ENCODE data around the gene TMEM100.
A peak's percentile ranks its signal among the peaks of the same experiment; 100 is the strongest.

The TMEM100 gene

GRCh38 chr17:55760643-55761355, 38.1 kb upstream of the TMEM100 start:
- Histone ChIP-seq H3K9me3 (ENCODE audit: severe bottlenecking) (no peaks in the 10 kb centered on the region), H3K36me3 (ENCODE audit: low read depth) (no peaks in the 10 kb centered on the region), H3K27ac (ENCODE audit: poor library complexity, severe bottlenecking) (no peak overlapping the region), H3K27me3 (ENCODE audit: insufficient read depth, poor library complexity, severe bottlenecking) (no peaks in the 10 kb centered on the region), H3K4me3 (ENCODE audit: severe bottlenecking) (no peak overlapping the region), H3K4me1 (ENCODE audit: insufficient read depth, poor library complexity, severe bottlenecking) (peaks cover 10% of the 10 kb centered on the region)
- ATAC-seq (ENCODE audit: low read depth) (no peak), DNase-seq (ENCODE audit: low spot score) (no peak)
- TF ChIP-seq CTCF (IDR thresholded peaks at IDR 0.05; ENCODE audit: poor library complexity, severe bottlenecking) = no peak

GRCh38 chr17:55758171-55758570, 35.5 kb upstream of the TMEM100 start:
- Histone ChIP-seq H3K36me3 (ENCODE audit: low read depth) (no peaks in the 10 kb centered on the region), H3K27me3 (ENCODE audit: insufficient read depth, poor library complexity, severe bottlenecking) (no peaks in the 10 kb centered on the region), H3K9me3 (ENCODE audit: severe bottlenecking) (no peaks in the 10 kb centered on the region), H3K4me3 (ENCODE audit: severe bottlenecking) (no peak overlapping the region), H3K27ac (ENCODE audit: poor library complexity, severe bottlenecking) (no peak overlapping the region), H3K4me1 (ENCODE audit: insufficient read depth, poor library complexity, severe bottlenecking) (peaks cover 3% of the 10 kb centered on the region)
- no peak for ATAC-seq (ENCODE audit: low read depth)
- no peak for TF ChIP-seq CTCF (IDR thresholded peaks at IDR 0.05; ENCODE audit: poor library complexity, severe bottlenecking)
- DNase-seq (ENCODE audit: low spot score) = no peak

DNA sequence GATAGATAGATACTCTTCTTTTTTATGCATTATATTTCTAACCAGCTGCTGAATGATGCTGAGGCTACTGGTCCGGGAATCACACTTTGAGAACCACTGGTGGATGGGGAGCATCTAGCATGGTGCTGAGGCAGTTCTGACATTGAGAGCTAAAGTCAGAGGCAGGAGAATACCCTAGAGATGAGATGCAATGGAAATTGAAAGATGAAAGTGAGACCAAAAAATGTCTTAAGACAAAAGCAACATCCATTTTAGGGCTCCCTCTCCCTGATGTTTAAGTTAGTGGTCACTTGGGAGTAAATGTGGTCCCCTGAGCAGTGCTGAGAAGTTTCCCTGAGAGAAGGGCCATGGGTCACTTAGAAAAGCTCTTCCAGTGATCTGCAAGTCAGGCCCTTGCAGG, 35.0 kb upstream of the TMEM100 start:
- DNase-seq (ENCODE audit: low spot score) (no peak), ATAC-seq (ENCODE audit: low read depth) (no peak)
- no peak overlapping the region for H3K27ac ChIP-seq (ENCODE audit: poor library complexity, severe bottlenecking)
- H3K27me3 ChIP-seq (ENCODE audit: insufficient read depth, poor library complexity, severe bottlenecking) = no peaks in the 10 kb centered on the region
- no peaks in the 10 kb centered on the region for H3K36me3 ChIP-seq (ENCODE audit: low read depth)
- H3K4me1 ChIP-seq (ENCODE audit: insufficient read depth, poor library complexity, severe bottlenecking) = no peaks in the 10 kb centered on the region
- no peaks in the 10 kb centered on the region for H3K9me3 ChIP-seq (ENCODE audit: severe bottlenecking)
- TF ChIP-seq CTCF (IDR thresholded peaks at IDR 0.05; ENCODE audit: poor library complexity, severe bottlenecking) = no peak
- H3K4me3 ChIP-seq (ENCODE audit: severe bottlenecking) = no peak overlapping the region

DNA sequence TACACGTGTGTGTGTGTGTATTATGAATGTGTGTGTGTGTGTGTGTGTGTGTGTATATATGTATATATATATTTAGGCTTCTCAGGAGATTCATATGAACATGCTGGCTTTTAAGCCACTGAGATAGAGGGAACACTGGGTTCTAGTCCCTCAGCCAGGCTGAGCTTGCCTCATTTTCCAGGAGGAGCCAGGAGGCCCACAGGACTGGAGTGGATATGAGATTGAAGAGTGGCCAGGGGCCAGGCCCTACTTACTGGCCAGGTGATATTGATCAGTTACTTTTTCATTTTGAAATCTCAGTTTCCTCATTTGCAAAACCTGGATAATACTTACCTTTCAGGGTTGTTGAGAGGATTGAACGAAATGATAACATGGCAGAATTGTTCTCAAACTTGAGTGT, 34.0 kb upstream of the TMEM100 start:
- Histone ChIP-seq H3K27me3 (ENCODE audit: insufficient read depth, poor library complexity, severe bottlenecking) (no peaks in the 10 kb centered on the region), H3K27ac (ENCODE audit: poor library complexity, severe bottlenecking) (no peak overlapping the region), H3K9me3 (ENCODE audit: severe bottlenecking) (no peaks in the 10 kb centered on the region), H3K4me3 (ENCODE audit: severe bottlenecking) (no peak overlapping the region), H3K36me3 (ENCODE audit: low read depth) (no peaks in the 10 kb centered on the region), H3K4me1 (ENCODE audit: insufficient read depth, poor library complexity, severe bottlenecking) (peaks cover 5% of the 10 kb centered on the region)
- TF ChIP-seq CTCF (IDR thresholded peaks at IDR 0.05; ENCODE audit: poor library complexity, severe bottlenecking) = no peak
- no peak for DNase-seq (ENCODE audit: low spot score)
- no peak for ATAC-seq (ENCODE audit: low read depth)

GRCh38 chr17:55751720-55752250, 29.1 kb upstream of the TMEM100 start:
- Histone ChIP-seq H3K4me1 (ENCODE audit: insufficient read depth, poor library complexity, severe bottlenecking) (peaks cover 6% of the 10 kb centered on the region), H3K4me3 (ENCODE audit: severe bottlenecking) (peak overlapping the region; percentile 51), H3K27ac (ENCODE audit: poor library complexity, severe bottlenecking) (no peak overlapping the region), H3K9me3 (ENCODE audit: severe bottlenecking) (no peaks in the 10 kb centered on the region), H3K36me3 (ENCODE audit: low read depth) (no peaks in the 10 kb centered on the region), H3K27me3 (ENCODE audit: insufficient read depth, poor library complexity, severe bottlenecking) (no peaks in the 10 kb centered on the region)
- no peak for TF ChIP-seq CTCF (IDR thresholded peaks at IDR 0.05; ENCODE audit: poor library complexity, severe bottlenecking)
- no peak for ATAC-seq (ENCODE audit: low read depth)
- DNase-seq (ENCODE audit: low spot score) = no peak
